D721Med (cell line): ENCODE data around the gene CACNA1B.
"Not testable (repeated sequence)": the region's sequence is repeated elsewhere in the genome, so short reads cannot be mapped to it uniquely, and the experiment has no call there.

Experiments used
- DNase-seq: peaks from one replicate; pipeline ENCODE4 v3.0.0; 2011; ENCODE audit warnings: low spot score; ENCODE audit not compliant: insufficient read length
- FAIRE-seq: peaks from 2 replicates; lab custom pipeline; 2011; peaks lifted over from hg19 to GRCh38; lab: Jason Lieb, UNC
- TF ChIP-seq, protein P1 (sequence below): IDR thresholded peaks from 2 replicates; pipeline ENCODE4 v1.5.1; 2012; ENCODE audit warnings: mild to moderate bottlenecking, control low read depth; ENCODE audit not compliant: insufficient read depth; ENCODE audit errors: missing control alignments

CACNA1B gene

DNA sequence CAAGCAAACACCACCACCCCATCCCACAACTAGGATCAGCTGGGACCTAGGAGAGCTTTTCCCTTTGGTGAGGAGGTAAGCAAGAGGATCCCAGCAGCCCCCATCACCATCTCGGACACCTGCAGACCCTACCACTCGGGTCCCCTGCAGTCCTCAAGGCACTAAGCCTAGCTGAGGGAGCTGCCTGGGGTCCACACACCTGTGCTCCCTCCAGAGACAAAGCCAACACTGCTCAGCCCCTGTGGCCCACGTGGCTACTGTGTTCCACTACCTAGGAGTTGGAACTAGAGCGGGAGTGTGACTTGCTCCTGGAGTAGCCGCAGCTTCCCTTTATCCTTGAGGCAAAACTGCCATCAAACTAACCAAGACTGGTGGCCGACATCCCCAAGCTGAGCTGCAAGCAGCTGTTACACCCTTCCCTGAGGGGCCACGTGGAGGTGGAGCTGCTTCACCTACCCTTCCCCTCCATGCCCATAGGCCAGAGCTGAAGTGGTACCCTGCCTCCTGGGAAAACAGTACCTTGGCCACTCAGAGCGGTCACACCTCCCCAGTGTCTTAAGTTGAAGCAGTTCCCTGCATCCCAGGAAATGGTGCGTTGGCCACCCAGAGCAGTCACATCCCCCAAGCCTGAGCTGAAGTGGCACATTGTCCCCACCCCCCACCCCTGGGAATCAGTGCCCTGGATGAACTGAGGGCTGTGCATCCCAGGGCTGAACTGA, 205.5 kb downstream of the CACNA1B start:
- FAIRE-seq = no peak

GRCh38 chr9:138083873-138084272, 206.3 kb downstream of the CACNA1B start:
- TF ChIP-seq, protein P1, sequence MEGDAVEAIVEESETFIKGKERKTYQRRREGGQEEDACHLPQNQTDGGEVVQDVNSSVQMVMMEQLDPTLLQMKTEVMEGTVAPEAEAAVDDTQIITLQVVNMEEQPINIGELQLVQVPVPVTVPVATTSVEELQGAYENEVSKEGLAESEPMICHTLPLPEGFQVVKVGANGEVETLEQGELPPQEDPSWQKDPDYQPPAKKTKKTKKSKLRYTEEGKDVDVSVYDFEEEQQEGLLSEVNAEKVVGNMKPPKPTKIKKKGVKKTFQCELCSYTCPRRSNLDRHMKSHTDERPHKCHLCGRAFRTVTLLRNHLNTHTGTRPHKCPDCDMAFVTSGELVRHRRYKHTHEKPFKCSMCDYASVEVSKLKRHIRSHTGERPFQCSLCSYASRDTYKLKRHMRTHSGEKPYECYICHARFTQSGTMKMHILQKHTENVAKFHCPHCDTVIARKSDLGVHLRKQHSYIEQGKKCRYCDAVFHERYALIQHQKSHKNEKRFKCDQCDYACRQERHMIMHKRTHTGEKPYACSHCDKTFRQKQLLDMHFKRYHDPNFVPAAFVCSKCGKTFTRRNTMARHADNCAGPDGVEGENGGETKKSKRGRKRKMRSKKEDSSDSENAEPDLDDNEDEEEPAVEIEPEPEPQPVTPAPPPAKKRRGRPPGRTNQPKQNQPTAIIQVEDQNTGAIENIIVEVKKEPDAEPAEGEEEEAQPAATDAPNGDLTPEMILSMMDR = no peak
- DNase-seq (no peak), FAIRE-seq (no peak)

More for the DNA sequence above, 205.5 kb downstream of the CACNA1B start:
- no peak for DNase-seq
- TF ChIP-seq, protein P1 = no peak

DNA sequence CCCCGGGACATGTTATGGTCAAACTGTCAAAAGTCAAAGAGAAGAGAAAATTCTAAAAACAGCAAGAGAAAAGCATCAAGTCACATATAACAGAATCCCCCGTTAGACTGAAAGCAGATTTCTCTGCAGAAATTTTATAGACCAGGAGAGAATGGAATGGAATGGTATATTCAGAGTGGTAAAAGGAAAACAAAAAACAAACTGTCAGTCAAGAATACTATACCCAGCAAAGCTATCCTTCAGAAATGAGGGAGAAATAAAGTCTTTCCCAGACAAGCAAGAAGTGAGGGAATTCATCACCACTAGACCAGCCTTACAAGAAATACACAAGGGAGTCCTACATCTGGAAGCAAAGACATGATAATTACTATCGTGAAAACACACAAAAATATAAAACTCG, 208.0 kb downstream of the CACNA1B start:
- DNase-seq (no peak), FAIRE-seq (no peak)
- TF ChIP-seq, protein P1 = no peak

DNA sequence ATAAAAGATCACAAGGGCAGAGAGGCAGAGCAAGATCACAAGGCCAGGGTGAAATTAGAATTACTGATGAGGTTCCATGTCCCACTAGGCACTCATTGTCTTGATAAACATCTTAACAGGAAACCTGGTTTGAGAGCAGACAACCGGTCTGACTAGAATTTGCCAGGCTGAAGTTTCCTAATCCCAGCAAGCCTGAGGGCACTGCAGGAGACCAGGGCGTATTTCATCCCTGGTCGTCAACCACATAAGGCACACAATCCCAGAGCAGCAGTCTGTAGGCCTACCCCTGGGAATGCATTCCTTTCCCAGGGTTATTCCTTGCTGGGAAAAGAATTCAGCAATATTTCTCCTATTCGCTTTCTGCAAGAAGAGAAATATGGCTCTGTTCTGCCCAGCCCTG, 214.5 kb downstream of the CACNA1B start:
- not testable (repeated sequence) for DNase-seq, FAIRE-seq

GRCh38 chr9:138094028-138094427, 216.4 kb downstream of the CACNA1B start:
- TF ChIP-seq, protein P1 = no peak
- DNase-seq (no peak), FAIRE-seq (no peak)

DNA sequence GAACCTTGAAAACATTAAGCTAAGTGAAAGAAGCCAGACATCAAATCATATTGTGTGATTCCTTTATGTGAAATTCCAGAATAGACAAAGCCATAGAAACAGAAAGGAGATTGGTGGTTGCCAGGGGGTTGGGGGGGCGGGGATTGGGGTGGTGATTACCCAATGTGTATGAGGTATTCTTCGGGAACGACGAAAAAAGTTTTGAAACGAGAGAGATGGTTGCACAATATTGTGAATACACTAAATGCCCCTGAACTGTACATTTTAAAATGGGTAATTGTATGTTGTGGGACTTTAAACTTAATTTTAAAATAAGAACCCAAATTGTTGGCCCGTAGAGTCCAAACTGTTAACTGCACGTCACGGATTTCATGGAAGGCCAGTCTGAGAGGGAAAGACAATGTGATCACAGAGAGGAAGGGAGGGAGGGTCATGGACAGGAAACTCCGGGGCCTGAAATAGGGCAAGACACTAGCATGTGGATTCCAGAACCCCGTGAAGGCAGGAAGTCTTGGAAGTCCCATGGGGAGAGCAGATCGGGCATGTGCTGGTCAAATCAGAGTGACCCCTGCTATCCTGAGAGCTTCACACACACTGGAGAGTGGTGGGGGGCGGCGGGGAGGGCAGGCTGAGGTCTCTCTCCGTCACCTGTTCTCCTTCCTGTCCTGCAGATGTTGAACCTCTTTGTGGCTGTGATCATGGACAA, 218.4 kb downstream of the CACNA1B start:
- no peak for DNase-seq
- TF ChIP-seq, protein P1 = no peak
- FAIRE-seq = no peak

DNA sequence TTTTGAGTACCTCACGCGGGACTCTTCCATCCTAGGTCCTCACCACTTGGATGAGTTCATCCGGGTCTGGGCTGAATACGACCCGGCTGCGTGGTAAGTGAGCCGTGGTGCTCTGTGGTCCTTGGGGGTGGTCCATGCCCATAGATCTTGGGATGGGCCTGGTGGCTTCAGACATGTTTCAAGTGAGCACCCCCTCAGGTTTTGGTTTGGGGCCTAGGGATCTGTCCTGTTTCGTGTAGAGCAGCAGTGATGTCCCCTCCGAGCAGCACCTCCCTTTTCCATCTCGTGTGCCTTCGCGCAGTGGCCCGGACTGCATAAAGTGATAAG, 218.9 kb downstream of the CACNA1B start:
- TF ChIP-seq, protein P1 = no peak
- FAIRE-seq (no peak), DNase-seq (no peak)
